ENCODE data around the gene AXDND1. TPM values are rescaled to one million over a fixed set of nuclear protein-coding genes. Genes with fewer than 3 reads are reported as not detected.
"Not testable (repeated sequence)": the region's sequence is repeated elsewhere in the genome, so short reads cannot be mapped to it uniquely, and the experiment has no call there.

AXDND1 gene
- total RNA-seq, 1 donor from 2014 or later = not detected

DNA sequence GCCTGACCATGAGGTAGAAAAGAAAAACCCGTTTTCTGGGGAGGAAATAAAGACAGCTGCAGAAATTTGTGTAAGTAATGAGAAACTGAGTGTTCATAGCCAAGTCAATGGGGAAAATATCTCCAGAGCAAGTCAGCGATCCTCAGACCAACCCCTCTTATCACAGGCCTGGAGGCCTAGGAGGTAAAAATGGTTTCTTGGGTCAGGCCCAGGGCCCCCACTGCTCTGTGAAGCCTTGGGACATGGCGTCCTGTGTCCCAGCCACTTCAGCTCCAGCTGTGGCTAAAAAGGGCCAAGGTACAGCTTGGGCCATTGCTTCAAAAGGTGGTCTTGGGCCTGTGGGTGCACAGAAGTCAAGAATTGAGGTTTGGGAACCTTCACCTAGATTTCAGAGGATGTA is 108.9 kb downstream of the AXDND1 start:
- DNase-seq (ENCODE audit: low read depth in 2 of 2) = no peak

- no peak for DNase-seq (ENCODE audit: low read depth in 2 of 2)
Observed at GRCh38 chr1:179476484-179476883, 110.7 kb downstream of the AXDND1 start.

- no peak for DNase-seq (ENCODE audit: low read depth in 2 of 2)
Observed at GRCh38 chr1:179478370-179478769, 112.6 kb downstream of the AXDND1 start.

DNA sequence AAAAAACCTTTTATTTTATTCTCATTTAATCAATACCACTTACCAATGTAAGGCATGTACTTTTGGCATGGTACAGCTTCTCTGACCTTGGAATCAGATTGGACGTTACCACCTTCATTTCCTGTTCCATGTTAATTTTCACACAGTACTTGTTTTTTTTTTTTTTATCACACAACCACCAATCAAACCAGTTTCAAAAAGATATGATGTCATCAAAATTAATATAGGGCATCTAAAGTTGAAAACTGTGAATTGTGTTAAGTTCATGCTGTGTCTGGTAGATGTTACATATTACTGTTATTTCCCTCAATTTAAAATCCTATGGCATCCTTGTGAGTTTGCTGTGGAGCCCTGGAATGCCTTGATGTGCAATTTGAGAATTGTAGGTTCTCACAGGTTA is 124.8 kb downstream of the AXDND1 start:
- DNase-seq (ENCODE audit: low read depth in 2 of 2) = no peak

DNA sequence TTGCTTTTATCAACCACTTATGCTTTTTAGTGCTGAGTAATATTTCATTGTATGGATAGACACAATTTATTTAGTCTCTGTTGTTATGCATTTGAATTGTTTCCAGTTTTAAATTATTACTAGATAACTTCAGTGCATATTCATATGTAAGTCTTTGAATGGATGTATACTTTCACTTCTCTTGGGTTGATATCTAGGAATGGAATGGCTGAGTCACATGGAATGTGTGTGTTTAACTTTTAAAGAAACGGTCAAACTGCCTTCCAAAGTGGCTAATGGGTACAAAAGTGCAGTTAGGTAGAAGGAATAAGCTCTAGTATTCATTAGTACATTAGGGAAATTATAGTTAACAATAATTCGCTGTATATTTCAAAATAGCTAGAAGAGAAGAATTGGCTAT is 127.6 kb downstream of the AXDND1 start:
- DNase-seq (ENCODE audit: low read depth in 2 of 2) = no peak

DNA sequence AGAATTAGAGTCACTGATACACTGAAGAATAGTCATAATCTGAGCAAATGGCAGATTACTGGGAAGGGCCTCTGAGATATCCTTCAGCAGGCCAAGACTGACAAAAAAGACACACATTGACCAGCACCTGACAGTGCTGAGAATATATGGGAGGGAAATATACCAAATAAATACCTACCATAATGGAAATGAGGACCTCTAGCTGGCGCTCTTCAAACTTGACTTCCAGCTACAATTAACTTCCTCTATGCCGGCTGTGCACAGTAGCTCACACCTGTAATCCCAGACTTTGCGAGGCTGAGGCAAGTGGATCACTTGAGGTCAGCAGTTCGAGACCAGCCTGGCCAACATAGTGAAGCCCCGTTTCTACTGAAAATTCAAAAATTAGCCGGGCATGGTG is 140.4 kb downstream of the AXDND1 start:
- DNase-seq (ENCODE audit: low read depth in 2 of 2) = no peak

DNA sequence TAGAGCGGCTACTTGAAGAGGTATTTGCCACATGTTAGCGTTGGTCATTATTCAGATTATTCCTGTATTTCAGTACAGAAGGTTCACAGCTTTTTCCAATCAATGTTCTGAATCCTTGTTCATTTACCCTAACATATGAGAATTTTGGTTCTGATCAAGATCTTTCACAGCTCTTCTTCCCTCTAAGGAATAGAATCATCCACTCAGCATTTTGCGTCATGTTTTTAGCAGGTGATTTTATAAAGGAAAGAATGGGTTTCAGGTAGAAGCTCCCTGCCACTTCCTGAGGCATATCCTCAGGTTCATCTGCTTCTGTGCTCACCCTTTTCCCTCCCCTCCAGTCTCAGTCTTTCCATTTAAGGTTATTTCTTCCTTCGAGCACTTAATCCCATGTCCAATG is 143.6 kb downstream of the AXDND1 start:
- DNase-seq (ENCODE audit: low read depth in 2 of 2) = no peak

- no peak for DNase-seq (ENCODE audit: low read depth in 2 of 2)
Observed at GRCh38 chr1:179510038-179510437, 144.3 kb downstream of the AXDND1 start.

GRCh38 chr1:179516976-179517705 is 151.4 kb downstream of the AXDND1 start:
- no peak for DNase-seq (ENCODE audit: low read depth in 2 of 2)

- DNase-seq (ENCODE audit: low read depth in 2 of 2) = not testable (repeated sequence)
Observed at GRCh38 chr1:179518544-179518943, 152.8 kb downstream of the AXDND1 start.

DNA sequence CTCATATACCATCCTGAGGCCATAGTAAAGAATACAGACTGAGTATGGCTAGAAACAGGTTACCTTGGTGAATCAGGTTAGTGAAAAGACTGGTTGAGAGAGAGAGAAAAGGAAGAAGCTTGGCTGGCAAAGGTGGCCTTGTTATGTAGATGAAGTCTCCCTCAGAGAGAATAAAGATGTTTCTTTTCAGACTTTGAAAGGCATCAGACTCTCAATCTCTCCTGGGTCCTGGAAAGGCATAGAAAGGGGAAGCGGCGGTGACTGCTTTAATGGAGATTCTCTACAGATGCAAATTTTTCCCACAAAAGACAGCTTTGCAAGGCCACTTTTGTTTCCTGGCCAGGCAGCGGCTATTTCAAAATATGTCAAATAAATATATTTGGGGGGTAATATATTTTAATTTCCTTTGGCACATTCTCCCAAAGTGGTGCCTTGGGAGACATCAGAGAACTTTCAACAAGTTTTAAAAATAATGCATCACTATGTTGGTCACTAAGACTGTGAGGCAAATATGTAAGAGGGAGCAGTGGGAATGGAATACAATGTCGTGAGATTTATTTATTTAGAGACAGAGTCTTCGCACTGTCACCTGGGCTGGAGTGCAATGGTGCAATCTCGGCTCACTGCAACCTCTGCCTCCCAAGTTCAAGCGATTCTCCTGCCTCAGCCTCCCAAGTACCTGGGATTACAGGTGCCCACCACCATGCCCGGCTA is 163.9 kb downstream of the AXDND1 start:
- DNase-seq (ENCODE audit: low read depth in 2 of 2) = no peak

DNA sequence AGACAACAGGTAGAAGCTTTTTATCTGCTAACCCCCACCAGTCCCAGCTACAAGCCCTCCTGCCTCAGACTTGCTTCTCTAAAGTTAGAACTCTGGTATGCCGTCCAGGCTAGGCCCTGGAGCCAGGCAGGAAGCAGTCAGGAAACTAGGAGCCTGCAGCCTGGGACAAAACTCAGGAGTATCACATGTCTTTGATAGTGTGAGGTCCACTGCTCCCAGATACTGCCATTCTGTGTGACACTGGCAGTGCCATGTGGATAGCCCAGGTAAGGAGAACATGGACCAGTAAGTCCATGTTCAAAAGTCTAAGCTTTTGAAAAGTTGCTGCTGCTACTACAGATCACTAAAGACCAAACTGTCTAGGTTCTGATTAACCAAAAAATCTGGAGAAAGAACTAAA is 164.6 kb downstream of the AXDND1 start:
- DNase-seq (ENCODE audit: low read depth in 2 of 2) = no peak

- no peak for DNase-seq (ENCODE audit: low read depth in 2 of 2)
Observed at GRCh38 chr1:179541774-179542173, 176.0 kb downstream of the AXDND1 start.

- DNase-seq (ENCODE audit: low read depth in 2 of 2) = no peak
Observed at GRCh38 chr1:179545321-179545720, 179.6 kb downstream of the AXDND1 start.

DNA sequence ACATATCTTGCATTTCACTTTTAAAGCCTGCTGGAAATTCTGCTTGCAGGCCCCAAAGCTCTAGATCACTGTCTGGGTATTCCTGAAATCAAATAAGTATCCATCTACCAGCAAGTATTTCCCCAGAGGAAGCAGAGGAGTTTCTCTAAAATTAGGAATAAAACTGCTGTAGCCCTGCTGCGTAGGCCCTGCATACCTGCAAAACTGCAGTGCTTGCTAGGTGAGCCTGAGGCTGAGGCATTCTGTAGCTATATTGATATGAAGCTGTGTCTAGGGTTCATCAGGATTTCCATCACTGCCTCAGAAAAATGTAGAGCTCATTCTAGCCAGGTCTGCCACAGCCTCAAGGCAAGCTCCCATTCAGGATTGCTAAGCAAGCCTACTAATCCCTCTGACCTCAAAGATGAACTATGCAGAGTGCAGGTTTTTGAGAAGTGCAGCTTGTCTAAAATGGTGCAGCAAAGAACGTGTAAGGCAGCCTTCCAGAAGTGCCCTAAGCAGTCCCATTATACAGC is 181.3 kb downstream of the AXDND1 start:
- no peak for DNase-seq (ENCODE audit: low read depth in 2 of 2)

GRCh38 chr1:179548666-179549367 is 183.0 kb downstream of the AXDND1 start:
- DNase-seq (ENCODE audit: low read depth in 2 of 2) = no peak

DNA sequence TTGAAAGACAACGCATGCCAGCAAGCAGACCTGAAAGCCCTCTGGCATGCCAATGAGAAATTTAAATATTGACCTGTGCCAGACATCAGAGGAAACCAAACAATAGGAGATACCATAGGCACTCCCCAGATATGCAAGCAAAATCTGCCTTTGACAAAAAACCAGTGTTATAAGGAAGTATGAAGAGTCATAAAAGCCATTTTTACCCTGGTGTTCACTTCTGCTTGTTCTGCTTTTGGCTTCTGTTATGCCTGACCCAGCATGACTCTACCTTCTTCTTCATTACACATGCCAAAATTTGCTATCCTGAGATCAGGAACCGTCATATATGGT is 183.6 kb downstream of the AXDND1 start:
- no peak for DNase-seq (ENCODE audit: low read depth in 2 of 2)

DNA sequence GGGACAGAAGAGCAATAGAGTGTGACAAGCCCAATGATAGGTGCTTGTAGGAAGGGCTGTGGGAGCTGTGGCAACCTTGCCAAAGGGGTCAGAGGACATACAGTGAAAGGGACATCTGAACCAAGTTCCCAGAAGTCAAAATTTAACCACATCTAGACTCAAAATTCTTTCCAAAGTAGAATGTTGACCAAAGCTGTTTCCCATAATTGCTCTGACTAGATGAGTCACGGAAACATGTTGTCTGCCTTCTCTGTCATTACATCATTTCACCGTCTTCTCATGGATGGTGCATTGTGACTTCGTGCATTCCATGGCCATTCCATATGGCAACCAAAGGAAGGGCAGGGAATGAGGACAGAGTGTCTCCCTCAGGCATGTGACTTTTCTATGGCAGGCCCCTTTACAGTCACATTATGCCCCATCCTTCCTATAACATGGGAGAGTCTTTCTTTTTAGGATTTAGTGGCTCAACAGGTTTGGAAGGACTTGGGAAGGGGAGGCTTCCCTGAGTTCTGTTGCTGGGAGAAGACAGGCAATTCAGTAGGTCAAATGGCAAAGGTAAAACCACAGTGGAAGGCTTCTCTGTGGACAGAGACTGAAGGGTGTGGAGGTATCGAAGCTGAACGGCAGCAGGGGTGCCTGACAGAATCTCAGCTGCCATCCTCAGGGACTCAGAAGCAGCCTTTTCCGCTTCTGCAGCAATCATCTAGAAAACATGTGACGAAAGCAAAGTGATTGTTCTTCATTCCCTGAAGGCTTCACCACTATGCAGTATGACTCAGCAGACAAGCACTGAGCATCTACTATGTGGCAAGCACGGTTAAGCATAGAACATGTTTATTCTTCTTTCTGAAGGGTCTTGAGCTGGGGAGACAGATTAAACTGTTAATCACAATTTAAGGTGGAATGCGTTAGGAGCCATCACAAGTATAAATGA is 185.2 kb downstream of the AXDND1 start:
- DNase-seq (ENCODE audit: low read depth in 2 of 2) = peak in 1 of 2 donors; percentile 6

DNA sequence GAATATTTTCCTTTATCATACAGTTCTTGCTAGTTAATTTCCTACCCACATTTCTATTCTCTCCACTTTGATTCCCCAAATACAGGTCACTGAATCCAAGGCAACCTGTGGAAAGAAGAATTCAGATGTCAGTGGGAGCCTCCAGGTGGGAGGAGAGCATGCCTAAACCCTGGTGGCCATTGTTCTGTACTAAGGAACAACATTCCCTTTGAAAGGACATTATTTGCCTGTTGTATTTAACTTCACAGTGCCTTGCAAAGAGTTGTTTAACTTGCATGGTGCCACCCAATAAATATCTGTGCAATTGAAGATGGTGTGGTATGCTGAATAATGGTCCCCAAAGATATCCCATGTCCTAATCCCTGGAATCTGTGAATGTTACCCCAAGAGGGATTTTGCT is 188.7 kb downstream of the AXDND1 start:
- DNase-seq (ENCODE audit: low read depth in 2 of 2) = no peak

GRCh38 chr1:179558078-179558477 is 192.3 kb downstream of the AXDND1 start:
- no peak for DNase-seq (ENCODE audit: low read depth in 2 of 2)
